Measurements from ENCODE around the gene IZUMO1.
"Not testable (repeated sequence)": the region's sequence is repeated elsewhere in the genome, so short reads cannot be mapped to it uniquely, and the experiment has no call there.

Gene IZUMO1

DNA sequence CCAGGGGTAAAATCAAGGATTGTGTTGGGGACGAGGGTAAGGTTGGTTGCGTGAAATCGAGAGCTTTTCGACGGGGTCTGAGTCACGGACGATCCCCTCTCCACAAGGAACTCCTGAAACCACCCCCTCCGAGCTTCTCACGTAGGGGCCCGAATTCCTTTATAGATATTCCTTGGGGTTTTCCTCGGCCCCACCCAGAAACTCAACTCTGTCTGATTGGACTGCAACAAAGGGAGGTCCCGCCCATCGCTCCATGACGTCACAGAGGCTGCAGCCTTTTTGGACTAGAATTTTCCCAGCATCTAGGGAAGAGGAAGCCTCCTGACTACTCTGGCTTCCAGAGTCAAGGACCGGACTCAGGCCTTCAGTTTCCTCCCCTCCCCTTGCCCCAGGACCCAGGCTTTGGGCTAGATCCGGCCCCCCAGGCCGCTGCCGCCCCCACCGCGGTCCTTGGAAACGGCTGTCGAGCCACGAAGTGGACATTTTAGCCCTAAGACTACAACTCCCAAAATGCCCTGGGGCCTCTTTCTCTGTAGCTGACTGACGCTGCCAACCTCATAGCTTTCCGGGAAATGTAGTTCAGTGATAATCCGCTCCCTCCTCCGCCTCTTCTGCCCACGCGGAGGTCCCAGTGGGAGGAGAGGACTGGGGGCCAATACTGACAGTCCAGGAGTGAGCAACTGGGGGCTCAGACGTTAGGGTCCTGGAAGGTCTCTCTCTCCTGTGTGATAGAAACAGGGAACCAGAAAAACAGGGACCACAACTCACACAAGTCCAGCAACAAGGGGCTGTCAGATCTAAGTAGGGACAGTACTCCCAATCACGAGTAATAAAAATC lies at the start of gene IZUMO1:
Gene IZUMO1 (minus strand): TSS at position 172 of the 838 bp plus-strand sequence. CDS start 1,050 bp downstream, outside the sequence.
- no peak for FAIRE-seq

DNA sequence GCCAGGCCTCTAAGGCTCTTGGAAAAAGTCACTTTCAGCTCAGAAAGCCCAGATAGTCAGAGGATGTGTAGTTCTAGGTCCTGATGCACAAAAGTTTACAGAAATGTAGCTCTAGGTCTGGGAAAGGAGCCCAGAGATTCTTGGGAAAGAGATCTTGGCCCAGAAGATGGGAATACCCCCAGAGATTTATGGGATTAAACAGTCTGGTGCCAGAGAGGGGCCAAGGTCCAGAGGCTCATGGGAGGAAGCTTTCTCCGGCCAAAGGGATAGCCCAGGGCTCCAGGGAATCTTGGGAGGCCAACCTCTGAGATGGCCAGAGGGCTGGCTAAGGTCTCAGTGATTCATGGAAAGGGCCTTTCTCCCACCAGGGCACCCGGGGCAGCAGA lies 49.0 kb upstream of the IZUMO1 start:
- no peak for FAIRE-seq

GRCh38 chr19:48795055-48795684 lies 48.5 kb upstream of the IZUMO1 start:
- FAIRE-seq = peak; percentile 93

GRCh38 chr19:48794291-48794690 lies 47.6 kb upstream of the IZUMO1 start:
- no peak for FAIRE-seq

DNA sequence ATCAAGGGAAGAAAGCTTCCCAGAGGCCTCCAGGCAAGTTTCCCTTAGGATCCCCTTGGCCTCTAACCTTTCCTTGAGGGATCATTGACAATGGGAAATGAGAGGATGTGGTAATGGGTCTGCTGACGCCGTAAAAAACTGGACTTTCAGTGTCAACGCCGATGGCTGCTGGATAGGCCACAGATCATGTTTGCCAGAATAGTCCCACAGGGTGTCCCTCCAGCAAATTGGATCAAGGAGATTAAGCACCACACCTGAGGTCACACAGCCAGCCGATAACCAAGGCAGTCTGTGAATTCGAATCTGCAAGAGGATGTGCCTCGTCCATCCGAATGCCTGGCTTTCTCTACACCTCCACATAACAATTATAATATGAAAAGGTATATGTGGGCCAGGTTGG lies 46.6 kb upstream of the IZUMO1 start:
- no peak for FAIRE-seq

DNA sequence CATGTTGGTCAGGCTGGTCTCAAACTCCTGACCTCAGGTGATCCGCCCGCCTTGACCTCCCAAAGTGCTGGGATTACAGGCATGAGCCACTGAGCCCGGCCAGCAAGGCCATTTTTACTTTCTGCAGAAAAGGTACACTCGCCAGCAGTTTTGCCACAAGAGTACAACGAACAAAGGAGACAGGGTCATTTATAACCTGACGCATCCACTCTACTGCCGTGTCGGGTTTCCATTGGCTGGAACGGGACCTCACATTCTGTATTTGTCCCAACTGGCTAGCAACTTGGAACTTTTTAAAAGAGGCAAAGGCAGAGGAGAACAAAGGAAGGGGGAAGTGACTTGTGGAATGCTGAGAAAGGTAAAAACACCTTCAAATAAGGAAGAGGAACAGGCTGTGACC lies 40.6 kb upstream of the IZUMO1 start:
- FAIRE-seq = not testable (repeated sequence)

DNA sequence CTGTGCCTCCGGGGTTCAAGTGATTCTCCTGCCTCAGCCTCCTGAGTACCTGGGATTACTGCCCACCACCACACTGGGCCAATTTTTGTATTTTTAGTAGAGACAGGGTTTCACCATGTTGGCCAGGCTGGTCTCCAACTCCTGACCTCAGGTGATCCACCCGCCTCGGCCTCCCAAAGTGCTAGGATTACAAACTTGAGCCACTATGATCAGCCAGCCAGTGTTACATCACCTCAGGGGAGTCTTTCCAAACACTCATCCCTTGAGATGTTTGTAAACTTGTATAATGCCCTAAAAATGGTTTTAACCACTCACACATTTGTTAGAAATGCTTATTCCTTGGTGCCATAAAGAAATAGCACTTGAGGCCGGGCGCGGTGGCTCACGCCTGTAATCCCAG lies 39.7 kb upstream of the IZUMO1 start:
- not testable (repeated sequence) for FAIRE-seq

- no peak for FAIRE-seq
Measured at GRCh38 chr19:48784527-48784926, 37.8 kb upstream of the IZUMO1 start.

DNA sequence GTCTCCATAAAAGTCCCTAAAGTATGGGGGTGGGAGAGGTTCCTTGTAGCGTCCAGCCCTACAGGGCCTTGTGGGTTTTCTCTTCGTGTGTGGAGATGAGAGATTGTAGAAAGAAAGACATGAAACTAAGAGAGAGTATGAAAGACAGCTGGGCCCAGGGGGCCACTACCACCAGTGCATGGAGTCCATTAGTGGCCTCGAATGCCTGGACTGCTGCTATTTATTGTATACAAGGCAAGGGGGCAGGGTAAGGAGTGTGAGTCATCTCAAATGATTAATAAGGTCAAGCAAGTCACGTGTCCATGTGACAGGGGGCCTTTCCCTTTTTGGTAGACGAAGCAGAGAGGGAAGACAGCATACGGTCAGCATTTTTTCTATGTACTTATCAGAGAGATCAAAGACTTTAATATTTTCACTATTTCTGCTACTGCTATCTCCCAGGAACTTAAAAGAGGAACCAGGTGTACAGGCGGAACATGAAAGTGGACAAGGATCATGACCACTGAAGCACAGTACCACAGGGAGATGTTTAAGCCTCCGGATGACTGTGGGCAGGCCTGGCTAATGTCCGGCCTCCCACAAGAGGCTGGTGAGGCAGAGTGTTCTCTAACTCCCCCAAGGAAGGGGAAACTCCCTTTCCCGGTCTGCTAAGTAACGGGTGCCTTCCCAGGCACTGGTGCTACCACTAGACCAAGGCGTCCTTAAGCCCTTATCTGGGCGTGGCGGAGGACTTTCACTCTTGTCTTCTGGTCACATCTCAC lies 34.1 kb upstream of the IZUMO1 start:
- FAIRE-seq = peak; percentile 61

GRCh38 chr19:48779636-48780035 lies 32.9 kb upstream of the IZUMO1 start:
- FAIRE-seq = no peak

DNA sequence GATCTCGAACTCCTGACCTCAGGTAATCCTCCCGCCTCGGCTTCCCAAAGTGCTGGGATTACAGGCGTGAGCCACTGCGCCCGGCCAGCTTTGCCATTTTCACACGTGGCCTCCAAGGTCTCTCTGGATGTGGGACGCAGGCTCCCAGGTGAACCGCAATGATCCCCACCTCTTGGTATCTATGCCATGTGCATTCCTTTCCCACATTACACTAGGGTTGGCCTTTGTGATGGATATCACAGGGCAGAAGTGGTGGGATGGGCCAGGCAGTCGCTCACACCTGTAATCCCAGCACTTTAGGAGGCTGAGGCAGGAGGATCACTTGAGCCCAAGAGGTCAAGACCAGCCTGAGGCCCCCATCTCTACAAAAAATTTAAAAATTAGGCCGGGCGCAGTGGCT lies 31.0 kb upstream of the IZUMO1 start:
- FAIRE-seq = no peak

DNA sequence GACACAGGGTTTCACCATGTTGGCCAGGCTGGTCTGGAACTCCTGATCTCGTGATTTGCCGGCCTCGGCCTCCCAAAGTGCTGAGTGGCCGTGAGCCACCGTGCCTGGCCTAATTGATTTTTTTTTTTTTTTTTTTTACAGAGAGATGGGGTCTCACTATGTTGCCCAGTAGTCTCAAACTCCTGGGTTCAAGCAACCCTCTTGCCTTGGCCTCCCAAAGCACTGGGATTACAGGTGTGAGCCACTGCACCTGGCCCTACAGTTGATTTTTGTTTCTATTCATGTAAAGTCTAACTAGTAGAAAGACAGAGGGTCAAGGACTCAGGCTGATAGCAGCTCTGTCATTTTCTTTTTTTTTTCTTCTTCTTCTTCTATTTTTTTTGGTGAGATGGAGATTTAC lies 30.4 kb upstream of the IZUMO1 start:
- FAIRE-seq = no peak

DNA sequence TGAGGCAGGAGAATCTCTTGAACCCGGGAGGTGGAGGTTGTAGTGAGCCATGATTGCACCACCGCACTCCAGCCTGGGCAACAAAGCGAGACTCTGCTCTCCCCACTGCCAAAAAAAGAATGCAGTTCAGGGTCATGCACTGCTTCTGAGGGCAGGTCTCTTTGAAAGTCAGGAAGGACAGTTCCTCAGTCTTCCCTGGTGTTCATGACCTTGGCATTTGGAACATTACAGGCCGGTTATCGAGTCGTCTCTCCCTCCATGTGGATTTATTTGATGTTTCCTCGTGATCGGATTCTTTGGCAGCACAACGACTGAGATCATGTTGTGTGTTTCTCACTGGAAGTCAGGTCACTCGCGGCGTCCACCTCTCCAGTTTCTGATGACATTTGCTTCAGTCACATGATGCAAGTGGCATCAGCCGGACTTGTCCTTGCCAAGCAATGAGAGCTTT lies 25.8 kb upstream of the IZUMO1 start:
- no peak for FAIRE-seq

GRCh38 chr19:48770734-48771472 lies 24.2 kb upstream of the IZUMO1 start:
- FAIRE-seq = no peak

- FAIRE-seq = no peak
Measured at GRCh38 chr19:48770266-48770665, 23.6 kb upstream of the IZUMO1 start.

DNA sequence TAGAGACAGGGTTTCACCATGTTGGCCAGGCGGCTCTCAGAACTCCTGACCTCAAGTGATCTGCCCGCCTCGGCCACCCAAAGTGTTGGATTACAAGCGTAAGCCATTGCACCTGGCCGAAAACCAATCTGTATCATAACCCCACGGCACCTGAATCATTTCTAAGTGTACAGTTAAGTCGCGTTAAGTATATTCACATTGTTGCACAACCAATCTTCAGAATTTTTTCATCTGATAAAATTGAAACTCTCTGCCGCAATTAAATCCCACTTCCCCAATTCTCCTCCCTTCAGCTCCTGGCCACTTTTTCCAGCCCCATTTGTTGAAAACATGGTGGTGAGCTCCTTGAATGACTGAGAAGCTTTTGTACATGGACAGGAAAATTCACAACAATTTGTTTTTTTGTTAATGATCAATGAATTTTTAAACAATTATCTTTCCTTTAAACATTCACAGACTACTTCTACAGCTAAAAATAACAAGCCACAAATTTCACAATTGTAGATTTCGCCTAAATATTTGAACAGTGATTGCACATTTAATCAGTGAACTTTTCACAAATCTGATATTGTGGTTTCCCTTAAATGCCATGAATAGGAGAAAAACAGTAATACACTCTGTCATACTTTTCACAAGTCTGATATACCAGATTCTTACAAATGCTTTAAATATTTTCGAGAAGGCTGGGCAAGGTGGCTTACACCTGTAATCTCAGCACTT lies 22.4 kb upstream of the IZUMO1 start:
- no peak for FAIRE-seq

DNA sequence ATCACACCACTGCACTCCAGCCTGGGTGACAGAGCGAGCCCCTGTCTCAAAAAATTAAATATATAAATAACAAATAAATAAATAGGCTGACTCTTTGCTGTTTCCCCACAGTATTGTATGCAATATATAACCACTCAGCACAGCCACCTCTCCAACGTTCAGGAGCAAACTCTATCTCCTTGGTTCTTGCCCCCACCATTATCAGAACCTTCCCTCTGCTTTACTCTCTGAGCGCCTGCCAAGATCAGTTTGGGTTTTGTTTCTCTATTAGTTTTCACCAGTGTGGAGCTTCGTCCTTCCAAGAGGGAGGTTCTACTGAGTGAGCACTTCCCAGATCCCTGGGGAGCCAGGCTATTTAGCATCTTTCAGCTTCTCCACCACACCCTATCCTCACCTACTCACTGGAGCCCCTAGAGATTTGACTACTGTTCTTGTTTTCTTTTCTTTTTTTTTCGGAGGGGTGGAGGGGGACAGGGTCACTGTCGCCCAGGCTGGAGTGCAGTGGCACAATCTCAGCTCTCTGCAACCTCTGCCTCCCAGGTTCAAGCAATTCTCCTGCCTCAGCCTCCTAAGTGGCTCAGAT lies 21.6 kb upstream of the IZUMO1 start:
- not testable (repeated sequence) for FAIRE-seq

DNA sequence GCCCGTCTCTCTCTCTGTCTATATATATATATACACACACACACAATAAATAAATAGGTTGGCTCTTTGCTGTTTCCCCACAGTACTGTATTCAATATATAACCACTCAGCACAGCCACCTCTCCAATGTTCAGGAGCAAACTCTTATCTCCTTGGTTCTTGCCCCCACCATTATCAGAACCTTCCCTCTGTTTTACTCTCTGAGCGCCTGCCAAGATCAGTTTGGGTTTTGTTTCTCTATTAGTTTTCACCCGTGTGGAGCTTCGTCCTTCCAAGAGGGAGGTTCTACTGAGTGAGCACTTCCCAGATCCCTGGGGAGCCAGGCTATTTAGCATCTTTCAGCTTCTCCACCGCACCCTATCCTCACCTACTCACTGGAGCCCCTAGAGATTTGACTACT lies 19.1 kb upstream of the IZUMO1 start:
- FAIRE-seq = not testable (repeated sequence)

GRCh38 chr19:48760504-48761205 lies 13.9 kb upstream of the IZUMO1 start:
- no peak for FAIRE-seq

DNA sequence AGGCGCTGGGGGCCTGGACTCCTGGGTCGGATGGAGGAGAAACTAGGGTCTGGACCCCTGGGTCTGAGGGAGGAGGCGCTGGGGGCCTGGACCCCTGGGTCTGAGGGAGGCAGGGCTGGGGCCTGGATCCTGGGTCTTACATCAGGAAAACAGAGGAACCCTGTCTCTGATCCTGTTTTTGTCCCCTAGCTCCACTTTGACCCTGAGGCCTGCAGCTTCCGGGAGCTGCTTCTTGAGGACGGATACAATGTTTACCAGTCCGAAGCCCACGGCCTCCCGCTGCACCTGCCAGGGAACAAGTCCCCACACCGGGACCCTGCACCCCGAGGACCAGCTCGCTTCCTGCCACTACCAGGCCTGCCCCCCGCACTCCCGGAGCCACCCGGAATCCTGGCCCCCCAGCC lies 11.0 kb upstream of the IZUMO1 start:
- FAIRE-seq = no peak

DNA sequence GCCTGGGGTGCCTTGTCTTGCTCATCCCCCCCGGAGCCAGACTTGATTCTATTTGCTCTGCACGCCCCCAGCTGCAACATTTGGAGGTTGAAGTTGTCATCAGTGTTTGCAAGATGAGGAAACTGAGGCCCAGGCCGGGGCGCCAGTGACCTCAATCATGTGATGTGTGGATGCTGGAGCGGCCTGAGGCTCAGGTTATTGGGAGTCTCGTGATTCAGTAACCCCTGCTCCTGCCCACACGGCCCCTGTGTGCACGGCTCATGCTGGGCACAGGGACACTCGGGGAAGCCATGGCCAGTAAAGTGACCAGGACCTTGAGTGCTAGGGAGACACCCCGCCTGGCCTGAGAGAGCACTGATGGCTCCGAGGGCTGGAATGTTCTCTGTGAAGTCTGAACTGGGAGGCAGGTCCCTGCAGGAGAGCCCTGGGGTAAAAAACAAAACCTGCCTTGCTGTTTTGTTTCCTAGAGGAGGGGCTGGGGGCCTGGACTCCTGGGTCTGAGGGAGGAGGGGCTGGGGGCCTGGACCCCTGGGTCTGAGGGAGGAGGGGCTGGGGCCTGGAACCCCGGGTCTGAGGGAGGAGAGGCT lies 10.5 kb upstream of the IZUMO1 start:
- no peak for FAIRE-seq

Data from islet of Langerhans (tissue), 1 donor.